GM23248 (cell line): ENCODE measurements around the gene KRT73. TPM values are rescaled to one million over a fixed set of nuclear protein-coding genes. Genes with fewer than 3 reads are reported as not detected.

Experiments used
- DNase-seq: peaks from one replicate; pipeline ENCODE4 v3.0.0-alpha.2; 2015
- H2AFZ ChIP-seq: fragments of 200-600 bp; sonication (generic); 2 replicates; pipeline ENCODE4 v1.6.1; 2016; ENCODE audit warnings: antibody characterized with exemption
- H3F3A ChIP-seq: fragments of 200-600 bp; sonication (generic); 2 replicates; pipeline ENCODE4 v1.6.1; 2016; ENCODE audit warnings: mild to moderate bottlenecking, antibody characterized with exemption, mixed run types; ENCODE audit not compliant: insufficient read depth
- H3K27ac ChIP-seq: fragments of 200-600 bp; sonication (generic); 2 replicates; pipeline ENCODE4 v1.5.1; 2016; ENCODE audit warnings: mild to moderate bottlenecking
- H3K27me3 ChIP-seq: fragments of 200-600 bp; sonication (generic); replicated peaks from 2 replicates; pipeline ENCODE4 v1.6.1; 2016; ENCODE audit warnings: mild to moderate bottlenecking; ENCODE audit not compliant: insufficient read depth
- H3K36me3 ChIP-seq: fragments of 200-600 bp; sonication (generic); 2 replicates; pipeline ENCODE4 v1.6.1; 2016; ENCODE audit warnings: low read depth, mild to moderate bottlenecking
- H3K4me1 ChIP-seq: fragments of 200-600 bp; sonication (generic); 2 replicates; pipeline ENCODE4 v1.6.1; 2016; ENCODE audit warnings: mild to moderate bottlenecking; ENCODE audit not compliant: insufficient read depth
- H3K4me2 ChIP-seq: fragments of 200-600 bp; sonication (generic); one replicate; pipeline ENCODE4 v1.6.1; 2016; ENCODE audit warnings: mild to moderate bottlenecking; ENCODE audit not compliant: unreplicated experiment
- H3K4me3 ChIP-seq: fragments of 200-600 bp; sonication (generic); 2 replicates; pipeline ENCODE4 v1.5.1; 2016; ENCODE audit warnings: mild to moderate bottlenecking
- H3K79me2 ChIP-seq: fragments of 200-600 bp; sonication (generic); 2 replicates; pipeline ENCODE4 v1.6.1; 2016; ENCODE audit warnings: mild to moderate bottlenecking; ENCODE audit not compliant: insufficient read depth
- H3K9ac ChIP-seq: fragments of 200-600 bp; sonication (generic); 2 replicates; pipeline ENCODE4 v1.6.1; 2016; ENCODE audit warnings: mild to moderate bottlenecking
- H3K9me2 ChIP-seq: fragments of 200-600 bp; sonication (generic); 2 replicates; pipeline ENCODE4 v1.6.1; 2016; ENCODE audit warnings: mixed run types, mild to moderate bottlenecking, moderate library complexity; ENCODE audit not compliant: insufficient read depth
- H3K9me3 ChIP-seq: fragments of 200-600 bp; sonication (generic); one replicate; pipeline ENCODE4 v1.6.1; 2017; ENCODE audit warnings: low read depth
- H4K20me1 ChIP-seq: fragments of 200-600 bp; sonication (generic); 2 replicates; pipeline ENCODE4 v1.6.0; 2016; ENCODE audit not compliant: insufficient read depth
- EZH2 ChIP-seq: fragments of 200-600 bp; sonication (generic); IDR thresholded peaks from 2 replicates; pipeline ENCODE4 v1.6.1; 2018; ENCODE audit warnings: antibody characterized with exemption, mild to moderate bottlenecking; ENCODE audit not compliant: insufficient read depth, poor library complexity, severe bottlenecking
- EZH2phosphoT487 ChIP-seq: fragments of 200-600 bp; sonication (generic); IDR thresholded peaks from 2 replicates; pipeline ENCODE4 v1.6.1; 2018; ENCODE audit warnings: antibody characterized with exemption, moderate library complexity, mild to moderate bottlenecking, low read depth; ENCODE audit not compliant: insufficient read depth
- WGBS, 2 experiments: methylation state at CpG; one replicate each; pipeline ENCODE4 v1.1.6; 2015 to 2017; ENCODE audit warnings: low lambda C conversion rate in 2 of 2, low coverage in 1 of 2; ENCODE audit errors: missing lambda C conversion rate in 2 of 2; 5-methylcytosine and 5-hydroxymethylcytosine counted together
- in situ Hi-C: fragments of 300-500 bp; cut with MboI; formaldehyde crosslinking; loops from 2 replicates; pipeline ENCODE4 v1.15.0; 2020
- polyA plus RNA-seq: library from polyadenylated mRNA; unstranded; fragments of >200 nt; fragmentation: Nextera tagmentation; extraction: Ambion mirVana; gene quantifications from 2 replicates; pipeline ENCODE4 v1.2.1, GENCODE V29; 2016
- total RNA-seq: library from RNA; depleted of rRNA; stranded (reverse); fragments of >200 nt; shearing (Covaris generic); gene quantifications from 2 replicates; pipeline ENCODE4 v1.2.3, GENCODE V29; 2014

KRT73 gene
- total and polyA plus RNA-seq, 2 experiments from 2014 or later = not detected

DNA sequence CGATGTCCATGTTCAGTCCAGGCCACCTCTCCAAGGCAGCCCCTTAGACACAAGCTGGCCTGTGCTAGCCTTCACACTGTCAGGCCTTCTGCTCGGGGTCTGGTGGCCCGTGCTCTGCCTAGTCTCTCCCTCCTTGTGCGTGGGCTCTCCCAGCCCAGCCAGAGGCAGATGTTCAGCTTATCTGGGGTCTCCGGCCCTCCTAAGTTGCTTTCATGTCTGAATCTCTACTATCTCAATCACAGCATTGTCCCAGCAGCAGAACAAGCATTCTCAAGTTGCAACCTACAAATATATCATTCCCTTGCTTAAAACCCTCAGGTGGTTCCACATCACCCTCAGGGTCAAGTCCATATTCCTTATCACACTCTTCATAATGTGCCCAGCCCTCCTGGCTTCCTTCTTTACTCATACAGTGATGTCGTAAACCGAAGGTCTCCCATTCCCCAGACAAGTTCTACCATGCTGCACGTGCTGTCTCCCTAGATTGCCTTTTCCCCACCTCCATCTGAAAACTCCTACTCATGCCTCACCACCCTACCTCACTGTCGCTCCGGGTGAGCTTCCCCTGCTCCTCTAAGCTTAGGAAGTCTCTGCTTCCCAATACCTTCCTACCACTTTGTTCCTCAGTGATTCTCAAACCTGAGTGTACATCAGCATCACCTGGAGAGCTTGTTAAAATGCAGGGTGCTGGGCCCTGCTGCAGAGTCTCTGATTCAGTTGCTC, 1.5 kb downstream of the KRT73 start:
- H3K27ac ChIP-seq = no peak overlapping the region
- peaks cover 14% of the 10 kb centered on the region for H3K27me3 ChIP-seq
- H3K9me2 ChIP-seq = no peaks in the 10 kb centered on the region
- no peaks in the 10 kb centered on the region for H3F3A ChIP-seq
- no peak overlapping the region for H3K9ac ChIP-seq
- H4K20me1 ChIP-seq = no peaks in the 10 kb centered on the region
- H3K4me2 ChIP-seq = no peak overlapping the region
- no peak for DNase-seq
- WGBS, 2 experiments = 69 to 72% methylated on average over 10 of the region's 10 CpGs
- no peaks in the 10 kb centered on the region for H3K9me3 ChIP-seq
- in situ Hi-C loops = no loop called here
- no peak overlapping the region for H3K4me3 ChIP-seq
- TF ChIP-seq EZH2 (no peak), EZH2phosphoT487 (no peak)
- H3K79me2 ChIP-seq = no peaks in the 10 kb centered on the region
- H3K4me1 ChIP-seq = peaks cover 8% of the 10 kb centered on the region; the same call in 1 of the 2 replicates
- H3K36me3 ChIP-seq = no peaks in the 10 kb centered on the region
- no peak overlapping the region for H2AFZ ChIP-seq

- no peak overlapping the region for H3K4me2 ChIP-seq
- H3K4me1 ChIP-seq = peaks cover 8% of the 10 kb centered on the region; the same call in 1 of the 2 replicates
- no peak overlapping the region for H2AFZ ChIP-seq
- TF ChIP-seq EZH2phosphoT487 (no peak), EZH2 (no peak)
- WGBS, 2 experiments = 84 to 86% methylated on average over 9 of the region's 9 CpGs
- no peaks in the 10 kb centered on the region for H3K36me3 ChIP-seq
- peaks cover 14% of the 10 kb centered on the region for H3K27me3 ChIP-seq
- H3F3A ChIP-seq = no peaks in the 10 kb centered on the region
- H4K20me1 ChIP-seq = no peaks in the 10 kb centered on the region
- no peak overlapping the region for H3K27ac ChIP-seq
- no peaks in the 10 kb centered on the region for H3K9me3 ChIP-seq
- H3K9me2 ChIP-seq = no peaks in the 10 kb centered on the region
- in situ Hi-C loops = no loop called here
- no peaks in the 10 kb centered on the region for H3K79me2 ChIP-seq
- H3K9ac ChIP-seq = no peak overlapping the region
- no peak overlapping the region for H3K4me3 ChIP-seq
- no peak for DNase-seq
Observed at GRCh38 chr12:52615912-52616311, 2.4 kb downstream of the KRT73 start.

DNA sequence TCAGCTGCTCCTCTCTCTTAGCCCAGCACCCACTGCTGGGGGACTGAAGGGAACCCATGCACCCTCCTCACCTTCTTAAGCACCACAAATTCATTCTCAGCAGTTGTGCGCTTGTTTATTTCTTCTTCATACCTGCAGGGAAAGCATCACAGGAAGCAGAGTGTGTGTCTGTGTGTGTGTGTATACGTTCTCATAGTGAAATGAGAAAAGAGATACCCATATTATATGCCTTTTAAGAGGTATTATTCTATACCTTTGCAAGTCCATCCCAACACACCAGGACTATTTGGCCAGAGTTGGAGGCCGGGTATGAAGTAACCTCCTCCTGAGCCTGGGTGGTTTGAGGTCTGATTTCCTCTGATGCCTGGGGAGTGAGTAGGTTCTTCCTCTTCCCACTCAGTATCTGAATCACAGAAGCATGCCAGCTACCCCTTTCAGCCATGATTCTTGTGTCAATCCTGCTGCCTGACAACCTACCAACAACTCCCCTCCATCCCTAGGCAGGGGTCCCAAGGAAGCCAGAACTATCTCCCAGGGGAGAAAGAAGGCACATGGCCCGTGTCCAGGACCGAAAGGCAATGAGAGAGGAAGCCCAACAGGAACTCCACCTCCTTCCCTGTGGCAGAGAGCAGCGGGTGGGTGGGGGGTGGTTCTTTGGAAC, 3.0 kb downstream of the KRT73 start:
- no peak for TF ChIP-seq EZH2phosphoT487
- no peak for TF ChIP-seq EZH2
- 54 to 66% methylated on average over 6 of the region's 6 CpGs for WGBS, 2 experiments
- peak; percentile 76 for DNase-seq
- H3K9me2 ChIP-seq = no peaks in the 10 kb centered on the region
- no peaks in the 10 kb centered on the region for H3F3A ChIP-seq
- H3K27ac ChIP-seq = no peak overlapping the region
- H3K27me3 ChIP-seq = peaks cover 14% of the 10 kb centered on the region
- peaks cover 8% of the 10 kb centered on the region; the same call in 1 of the 2 replicates for H3K4me1 ChIP-seq
- no peak overlapping the region for H2AFZ ChIP-seq
- no peaks in the 10 kb centered on the region for H4K20me1 ChIP-seq
- H3K9me3 ChIP-seq = no peaks in the 10 kb centered on the region
- H3K79me2 ChIP-seq = no peaks in the 10 kb centered on the region
- in situ Hi-C loops = no loop called here
- no peaks in the 10 kb centered on the region for H3K36me3 ChIP-seq
- no peak overlapping the region for H3K4me3 ChIP-seq
- no peak overlapping the region for H3K9ac ChIP-seq
- no peak overlapping the region for H3K4me2 ChIP-seq

- no peaks in the 10 kb centered on the region for H3K36me3 ChIP-seq
- no peak overlapping the region for H3K27ac ChIP-seq
- no peak overlapping the region for H3K9ac ChIP-seq
- no peak overlapping the region for H3K4me2 ChIP-seq
- no peaks in the 10 kb centered on the region for H4K20me1 ChIP-seq
- DNase-seq = no peak
- TF ChIP-seq EZH2phosphoT487 = no peak
- TF ChIP-seq EZH2 = no peak
- WGBS, 2 experiments = 84 to 85% methylated on average over 10 of the region's 10 CpGs
- peaks cover 20% of the 10 kb centered on the region for H3K27me3 ChIP-seq
- no peaks in the 10 kb centered on the region for H3F3A ChIP-seq
- H2AFZ ChIP-seq = no peak overlapping the region
- H3K9me2 ChIP-seq = no peaks in the 10 kb centered on the region
- H3K4me3 ChIP-seq = no peak overlapping the region
- in situ Hi-C loops = no loop called here
- H3K79me2 ChIP-seq = no peaks in the 10 kb centered on the region
- H3K4me1 ChIP-seq = peaks cover 8% of the 10 kb centered on the region; the same call in 1 of the 2 replicates
- no peaks in the 10 kb centered on the region for H3K9me3 ChIP-seq
Observed at GRCh38 chr12:52614381-52615207, 3.8 kb downstream of the KRT73 start.
